NCI-H1105 treated with DMSO at 0.1 percent for 48 hours (cell line): Measurements from ENCODE around the gene STX16.

ENCODE experiments used
- DNase-seq: peaks from one replicate; lab custom pipeline; 2025; lab: John Stamatoyannopoulos, UW

STX16 gene

GRCh38 chr20:58697867-58698703 is 47.0 kb downstream of the STX16 start:
- no peak for DNase-seq

- DNase-seq, result no peak
These were observed 47.9 kb downstream of the STX16 start for GRCh38 chr20:58698741-58699622.

- DNase-seq, result no peak
These were observed 48.6 kb downstream of the STX16 start for GRCh38 chr20:58699623-58700107.

- DNase-seq, result no peak
These were observed 49.2 kb downstream of the STX16 start for GRCh38 chr20:58700121-58700821.

GRCh38 chr20:58700823-58701222 is 49.7 kb downstream of the STX16 start:
- DNase-seq, result no peak

GRCh38 chr20:58701431-58702160 is 50.5 kb downstream of the STX16 start:
- DNase-seq, result no peak

- DNase-seq, result no peak
These were observed 51.1 kb downstream of the STX16 start for GRCh38 chr20:58702161-58702510.

- DNase-seq, result no peak
These were observed 52.0 kb downstream of the STX16 start for GRCh38 chr20:58702859-58703648.

GRCh38 chr20:58703765-58704371 is 52.8 kb downstream of the STX16 start:
- no peak for DNase-seq

GRCh38 chr20:58705208-58705926 is 54.3 kb downstream of the STX16 start:
- no peak for DNase-seq

GRCh38 chr20:58706150-58706892 is 55.2 kb downstream of the STX16 start:
- DNase-seq, result no peak

GRCh38 chr20:58706975-58707681 is 56.0 kb downstream of the STX16 start:
- no peak for DNase-seq

- no peak for DNase-seq
These were observed 56.7 kb downstream of the STX16 start for GRCh38 chr20:58707770-58708169.

- no peak for DNase-seq
These were observed 57.3 kb downstream of the STX16 start for GRCh38 chr20:58708246-58708931.

GRCh38 chr20:58709013-58709702 is 58.1 kb downstream of the STX16 start:
- no peak for DNase-seq

GRCh38 chr20:58709703-58710039 is 58.6 kb downstream of the STX16 start:
- DNase-seq, result no peak
